Esophagus muscularis mucosa (tissue), 3 donors: ENCODE measurements around the gene PGA4.
"Not testable (repeated sequence)": the region's sequence is repeated elsewhere in the genome, so short reads cannot be mapped to it uniquely, and the experiment has no call there.

Experiments used
- CTCF ChIP-seq, 3 experiments: fragments of 200-600 bp in 2 of 3; fragments of 450-650 bp in 1 of 3; sonication (generic) in 2 of 3; IDR thresholded peaks; one replicate each; pipeline ENCODE4 v1.5.1; 2017 to 2019; ENCODE audit warnings: antibody characterized with exemption in 3 of 3, mild to moderate bottlenecking in 2 of 3, moderate library complexity in 1 of 3
- EP300 ChIP-seq: sonication (generic); formaldehyde crosslinking; IDR thresholded peaks from one replicate; pipeline ENCODE4 v1.6.1; 2017; ENCODE audit warnings: antibody characterized with exemption

GRCh38 chr11:61240875-61241274, 18.7 kb downstream of the PGA4 start, which contains the start of gene PGA5:
- TF ChIP-seq EP300; CTCF (IDR thresholded peaks at IDR 0.05): not testable (repeated sequence)
